HG02798 (cell line): ENCODE measurements around the gene HIVEP2.

ENCODE experiments used
- ATAC-seq: cut with Tn5 transposase; IDR thresholded peaks from one replicate; pipeline ENCODE4 v1.9.1; 2021; ENCODE audit warnings: mild to moderate bottlenecking; ENCODE audit not compliant: unreplicated experiment, poor library complexity

The HIVEP2 gene

DNA sequence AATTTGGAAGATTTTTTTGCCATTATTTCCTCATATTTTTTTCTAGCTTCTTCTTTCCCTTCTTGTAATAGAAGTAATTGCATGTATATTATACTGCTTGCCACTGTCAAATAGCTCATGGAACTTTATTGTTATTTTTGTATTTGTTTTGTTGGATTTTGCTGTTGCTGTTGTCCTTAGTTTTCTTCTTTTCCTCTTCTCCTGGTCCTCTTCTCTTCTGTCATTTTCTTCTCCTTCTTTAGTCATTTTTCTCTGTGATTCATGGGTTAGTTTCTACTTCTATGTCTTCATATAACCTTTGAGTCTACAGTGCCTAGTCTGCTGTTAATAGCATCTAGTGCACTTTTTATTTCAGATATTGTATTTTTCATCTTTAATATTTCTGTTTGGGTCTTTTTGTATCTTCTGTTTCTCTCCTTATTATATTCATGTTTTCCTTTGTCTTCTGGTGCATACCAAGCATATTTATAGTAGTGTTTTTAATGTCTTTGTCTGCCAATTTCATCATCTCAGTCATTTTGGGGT, 226.2 kb downstream of the HIVEP2 start:
- no peak for ATAC-seq

DNA sequence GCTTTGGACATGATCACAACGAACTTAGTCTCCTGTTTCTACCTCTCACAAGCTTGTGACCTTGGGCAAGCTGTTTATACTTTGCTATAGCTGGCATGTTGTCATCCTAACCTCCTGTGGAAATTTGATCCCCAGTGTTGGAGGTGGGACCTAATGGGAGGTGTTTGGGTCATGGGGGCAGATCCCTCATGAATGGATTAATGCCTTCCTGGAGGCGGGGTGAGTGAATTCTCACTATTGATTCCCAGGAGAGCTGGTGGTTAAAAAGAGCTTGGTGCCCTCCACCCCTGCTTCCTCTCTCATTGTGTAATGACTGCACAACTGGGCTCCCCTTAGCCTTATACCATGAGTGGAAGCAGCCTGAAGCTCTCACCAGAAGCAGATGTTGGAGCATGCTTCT, 228.9 kb downstream of the HIVEP2 start:
- no peak for ATAC-seq

DNA sequence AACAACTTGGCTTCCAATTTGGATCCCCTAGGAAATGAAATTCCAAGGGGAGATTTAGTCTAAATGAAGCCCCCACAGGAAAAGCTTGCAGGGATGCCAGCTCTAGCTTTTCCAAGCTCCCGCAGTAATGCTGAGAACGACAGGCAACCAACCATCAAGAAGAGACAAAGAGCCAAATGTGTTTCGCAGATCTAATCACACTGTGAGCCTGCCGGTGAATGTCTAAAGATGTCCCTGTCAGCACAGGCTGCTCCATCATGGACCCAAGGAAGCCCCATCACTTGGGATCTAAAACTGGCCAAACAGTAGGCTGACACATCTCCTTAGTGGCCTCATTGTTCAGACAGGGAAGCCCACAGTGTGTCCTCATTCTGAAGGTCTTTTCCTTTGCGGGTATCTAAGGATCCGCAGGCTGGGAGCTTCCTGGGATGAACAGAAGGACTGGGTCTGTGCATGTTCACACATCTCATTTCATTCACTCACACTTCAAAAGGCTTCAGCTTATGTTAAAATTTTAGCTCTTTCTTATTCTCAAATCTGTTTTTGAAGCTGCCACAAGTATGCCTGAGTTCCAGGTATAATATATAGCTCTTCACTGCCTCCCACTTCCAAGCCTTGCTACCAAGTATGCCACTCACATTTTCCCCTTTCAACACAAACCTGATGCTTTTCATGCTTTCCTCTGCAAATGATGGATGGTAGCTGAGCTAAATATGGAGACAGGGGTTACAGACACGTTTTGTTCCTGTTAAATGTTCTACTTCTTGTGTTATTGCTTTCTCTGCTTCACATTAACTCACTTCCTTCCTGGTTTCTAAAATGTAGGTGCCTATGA, 229.8 kb downstream of the HIVEP2 start:
- no peak for ATAC-seq

DNA sequence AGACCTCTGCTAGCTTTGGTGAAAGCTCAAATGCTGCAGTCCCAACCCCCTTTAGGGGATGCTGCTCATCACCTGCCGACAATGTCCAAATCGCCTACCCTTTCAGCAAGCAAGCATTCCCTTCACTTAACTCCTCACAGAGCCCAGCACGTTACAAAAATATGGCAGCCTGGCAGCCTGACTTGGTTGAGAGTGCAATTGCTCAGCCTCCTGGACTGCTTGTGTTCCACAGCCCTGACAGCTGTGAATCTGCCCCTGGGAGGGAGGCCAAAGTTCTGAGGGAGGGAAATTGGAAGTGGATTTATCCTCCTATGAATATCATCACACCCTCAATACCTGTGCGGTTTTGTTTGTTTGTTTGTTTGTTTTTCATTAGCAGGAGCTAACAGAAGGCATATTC, 231.0 kb downstream of the HIVEP2 start:
- no peak for ATAC-seq

DNA sequence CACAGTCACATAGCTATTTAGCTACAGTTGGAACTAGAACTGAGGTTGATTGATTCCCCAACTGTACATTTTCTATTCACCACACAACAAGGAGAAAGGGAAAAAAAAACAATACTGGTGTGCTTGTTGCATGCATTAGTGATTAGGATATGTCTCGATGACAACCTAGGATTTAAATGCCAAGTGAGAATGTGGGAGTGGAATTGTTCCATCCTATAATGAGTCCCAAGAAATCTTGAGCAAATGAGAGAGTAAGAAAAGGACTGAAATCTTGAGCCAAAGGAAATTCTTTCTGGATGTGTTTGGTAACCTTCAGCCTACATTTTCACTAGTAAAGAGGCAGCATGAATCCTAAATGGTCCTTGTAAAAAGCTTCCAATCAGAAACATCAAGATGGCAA, 232.7 kb downstream of the HIVEP2 start:
- no peak for ATAC-seq

DNA sequence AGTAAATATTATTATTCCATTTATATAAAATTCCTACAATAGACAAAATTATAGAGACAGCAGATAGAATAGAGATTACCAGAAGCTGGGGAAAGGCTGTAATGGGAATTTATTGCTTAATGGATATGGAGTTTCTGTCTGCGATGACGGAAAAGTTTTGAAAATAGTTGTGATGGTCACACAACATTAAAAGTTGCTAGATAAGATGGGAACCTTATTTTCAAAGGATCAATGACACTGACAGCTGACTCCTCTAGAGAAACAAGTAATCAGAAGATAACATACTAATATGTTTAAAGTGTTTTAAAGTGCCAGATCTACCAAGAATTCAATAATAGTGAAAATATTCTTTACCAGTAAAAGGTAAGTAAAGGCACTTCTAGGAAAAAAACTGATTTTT, 236.3 kb downstream of the HIVEP2 start:
- ATAC-seq = no peak

DNA sequence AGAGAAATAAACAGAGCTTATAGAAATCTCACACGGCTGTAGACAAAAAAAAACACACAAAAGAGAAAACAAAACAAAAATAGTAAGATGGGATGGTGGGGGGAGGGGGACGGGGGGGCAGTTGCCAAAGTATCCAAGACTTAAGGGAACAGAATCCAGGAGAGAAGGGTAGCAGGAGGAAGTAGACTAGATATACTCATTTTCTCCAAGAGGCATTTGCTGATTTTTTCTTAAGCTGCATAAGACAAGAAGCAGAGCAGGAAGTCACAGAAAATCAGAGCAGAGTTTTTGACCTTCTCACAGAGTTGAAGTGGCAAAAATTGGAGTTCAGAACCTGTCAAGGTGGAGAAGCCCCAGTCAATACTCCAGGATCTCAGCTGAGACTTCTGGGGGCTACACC, 237.7 kb downstream of the HIVEP2 start:
- ATAC-seq = no peak

DNA sequence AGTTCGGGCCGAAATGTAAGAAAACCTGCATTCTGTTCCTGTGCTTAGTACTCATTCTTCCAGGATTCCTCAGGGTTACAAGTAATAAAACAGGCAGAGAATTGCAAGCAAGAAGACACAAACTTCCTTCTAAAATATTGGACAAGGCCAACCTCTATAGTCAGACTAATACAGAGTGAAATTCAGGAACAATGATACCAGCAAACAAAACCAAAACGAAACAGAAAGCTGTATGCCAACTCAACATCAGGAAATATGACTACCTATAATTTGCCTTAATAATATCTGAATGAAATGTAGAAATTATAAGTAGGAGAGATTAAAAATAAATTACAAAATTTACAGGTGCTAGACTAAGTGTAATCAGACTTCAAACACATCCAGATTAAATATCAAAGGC, 238.8 kb downstream of the HIVEP2 start:
- ATAC-seq = no peak

DNA sequence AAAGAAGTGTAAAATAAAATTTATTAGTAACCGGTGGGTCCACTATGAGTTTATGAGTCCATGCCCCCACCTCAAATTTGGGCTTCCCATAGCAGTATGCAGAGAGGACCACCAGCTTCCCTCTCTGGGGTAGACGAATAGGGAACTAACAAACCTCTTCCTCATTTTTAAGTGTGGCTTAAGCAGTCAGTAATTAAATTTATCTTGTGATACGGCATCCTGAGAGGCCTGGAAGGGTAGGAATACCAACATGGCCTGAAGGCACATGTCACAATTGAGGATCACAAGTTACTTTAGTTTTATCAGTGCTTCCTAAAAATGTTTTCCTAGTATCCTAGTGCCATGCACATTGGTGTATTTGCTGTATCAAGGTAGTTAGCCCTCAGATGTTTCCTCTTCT, 239.9 kb downstream of the HIVEP2 start:
- ATAC-seq = no peak

DNA sequence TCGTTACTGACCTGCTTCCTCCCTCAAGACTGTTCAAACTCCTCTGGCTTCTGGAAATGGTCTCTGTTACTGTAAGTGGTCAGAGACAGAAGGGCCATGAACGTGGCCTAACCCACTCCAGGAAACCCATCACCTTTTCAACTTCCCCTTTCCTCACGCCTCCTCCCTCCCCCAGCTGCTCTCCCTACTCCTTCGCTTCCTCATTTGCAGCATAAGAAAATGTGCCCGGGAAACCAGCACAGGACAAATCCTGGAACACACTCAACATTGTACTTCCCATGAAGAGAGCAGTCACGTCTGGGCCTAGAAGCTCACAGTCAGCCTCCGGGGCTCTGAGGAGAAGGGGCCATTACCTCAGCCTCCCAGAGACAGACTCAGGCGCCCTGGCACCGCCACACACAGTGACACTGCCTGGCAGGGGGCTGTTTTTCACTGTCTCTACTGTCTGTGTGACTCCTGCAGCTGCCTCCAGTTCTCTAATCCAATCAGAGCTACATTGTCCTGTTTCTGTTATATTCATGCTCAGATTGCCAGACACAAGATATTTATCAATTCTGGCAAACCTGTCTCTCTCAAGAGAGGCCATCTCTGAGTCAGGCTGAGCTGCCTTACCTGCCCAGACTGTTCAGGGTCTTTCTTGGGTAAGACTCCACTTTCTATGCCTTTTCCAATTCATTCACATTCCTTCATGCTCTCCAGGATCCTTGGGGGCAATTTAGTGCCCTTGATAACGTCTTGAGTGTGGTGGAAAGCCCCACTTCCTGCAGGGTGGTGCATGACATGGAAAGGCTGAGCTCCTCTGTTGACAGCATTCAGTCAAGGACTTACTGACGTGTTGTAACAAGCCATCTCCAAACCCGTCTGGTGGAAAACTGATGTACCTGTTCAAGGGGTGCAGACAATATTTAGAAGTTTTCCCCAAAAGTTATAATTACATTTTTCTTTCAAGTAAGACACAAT, 242.2 kb downstream of the HIVEP2 start:
- ATAC-seq = no peak
